Activated T-cell treated with anti-CD3 and anti-CD28 coated beads, Interleukin-2, amount 50 U/mL, for 4 hours (primary cell): ENCODE measurements around the gene MAD2L2. TPM values are rescaled to one million over a fixed set of nuclear protein-coding genes. Genes with fewer than 3 reads are reported as not detected.

Source experiments
- ATAC-seq, 2 donors: fragments of 200-7000 bp; cut with Tn5 transposase; one replicate each; pipeline ENCODE4 v1.10.0; 2021
- DNase-seq: peaks from one replicate; pipeline ENCODE4 v3.0.0-alpha.2; 2020
- H3K27me3 Mint-ChIP-seq: one replicate; pipeline ENCODE4 v1.8.0; 2021; ENCODE audit warnings: low read depth, mixed read lengths
- H3K36me3 Mint-ChIP-seq: one replicate; pipeline ENCODE4 v1.8.0; 2022; ENCODE audit warnings: mixed read lengths; ENCODE audit not compliant: insufficient read depth
- H3K4me1 Mint-ChIP-seq: one replicate; pipeline ENCODE4 v1.8.0; 2021; ENCODE audit warnings: low read depth, mixed read lengths
- H3K4me3 Mint-ChIP-seq: one replicate; pipeline ENCODE4 v1.8.0; 2021; ENCODE audit warnings: mild to moderate bottlenecking, moderate library complexity, mixed read lengths
- H3K9me3 Mint-ChIP-seq: one replicate; pipeline ENCODE4 v1.8.0; 2021; ENCODE audit warnings: mixed read lengths
- total RNA-seq, 3 donors: library from RNA; stranded (reverse); gene quantifications; one replicate each; pipeline ENCODE4 v1.2.1, GENCODE V29; 2021

The MAD2L2 gene
- total RNA-seq, 3 donors from 2014 or later: 60.7 to 67.1 (median 63.0) TPM

GRCh38 chr1:11680270-11681070 lies 478 bp downstream of the MAD2L2 start:
- Mint-ChIP-seq H3K27me3 (no peaks in the 10 kb centered on the region), H3K9me3 (no peaks in the 10 kb centered on the region), H3K36me3 (peaks cover 3% of the 10 kb centered on the region), H3K4me1 (peaks cover 15% of the 10 kb centered on the region), H3K4me3 (peak overlapping the region; percentile 88)
- DNase-seq: no peak
- peak; percentile 20 to 27 for ATAC-seq

- no peak for ATAC-seq
- Mint-ChIP-seq H3K4me3 (peak overlapping the region; percentile 4), H3K36me3 (peaks cover 5% of the 10 kb centered on the region), H3K9me3 (no peaks in the 10 kb centered on the region), H3K4me1 (peaks cover 15% of the 10 kb centered on the region), H3K27me3 (no peaks in the 10 kb centered on the region)
- DNase-seq: no peak
Observed at GRCh38 chr1:11678442-11678841, 2.5 kb downstream of the MAD2L2 start.

GRCh38 chr1:11676386-11677103 lies 4.4 kb downstream of the MAD2L2 start:
- ATAC-seq: no peak
- Mint-ChIP-seq H3K36me3 (peaks cover 5% of the 10 kb centered on the region), H3K9me3 (no peaks in the 10 kb centered on the region), H3K4me3 (no peak overlapping the region), H3K4me1 (peaks cover 11% of the 10 kb centered on the region), H3K27me3 (no peaks in the 10 kb centered on the region)
- DNase-seq: no peak

- no peaks in the 10 kb centered on the region for H3K9me3 Mint-ChIP-seq
- peaks cover 5% of the 10 kb centered on the region for H3K36me3 Mint-ChIP-seq
- H3K4me3 Mint-ChIP-seq: no peak overlapping the region
- no peak for DNase-seq
- peaks cover 11% of the 10 kb centered on the region for H3K4me1 Mint-ChIP-seq
- no peaks in the 10 kb centered on the region for H3K27me3 Mint-ChIP-seq
- no peak for ATAC-seq
Observed at GRCh38 chr1:11675325-11675724, 5.6 kb downstream of the MAD2L2 start.

- Mint-ChIP-seq H3K9me3 (no peaks in the 10 kb centered on the region), H3K36me3 (peaks cover 5% of the 10 kb centered on the region), H3K4me3 (no peak overlapping the region), H3K27me3 (no peaks in the 10 kb centered on the region), H3K4me1 (peaks cover 8% of the 10 kb centered on the region)
- ATAC-seq (no peak), DNase-seq (no peak)
Observed at GRCh38 chr1:11674488-11674887, 6.5 kb downstream of the MAD2L2 start.

- Mint-ChIP-seq H3K27me3 (no peaks in the 10 kb centered on the region), H3K9me3 (no peaks in the 10 kb centered on the region), H3K4me3 (no peak overlapping the region), H3K4me1 (no peaks in the 10 kb centered on the region), H3K36me3 (peaks cover 9% of the 10 kb centered on the region)
- DNase-seq: no peak
- ATAC-seq: no peak
Observed at GRCh38 chr1:11673089-11673769, 7.7 kb downstream of the MAD2L2 start.

GRCh38 chr1:11671544-11672286 lies 9.2 kb downstream of the MAD2L2 start:
- H3K4me3 Mint-ChIP-seq: no peak overlapping the region
- DNase-seq (no peak), ATAC-seq (no peak)
- H3K27me3 Mint-ChIP-seq: no peaks in the 10 kb centered on the region
- H3K36me3 Mint-ChIP-seq: peaks cover 9% of the 10 kb centered on the region
- no peaks in the 10 kb centered on the region for H3K9me3 Mint-ChIP-seq
- no peaks in the 10 kb centered on the region for H3K4me1 Mint-ChIP-seq

GRCh38 chr1:11671205-11671543 lies 9.8 kb downstream of the MAD2L2 start:
- DNase-seq: no peak
- Mint-ChIP-seq H3K27me3 (no peaks in the 10 kb centered on the region), H3K4me1 (no peaks in the 10 kb centered on the region), H3K4me3 (no peak overlapping the region), H3K9me3 (no peaks in the 10 kb centered on the region), H3K36me3 (peaks cover 9% of the 10 kb centered on the region)
- ATAC-seq: no peak

GRCh38 chr1:11670747-11671146 lies 10.2 kb downstream of the MAD2L2 start:
- DNase-seq (no peak), ATAC-seq (no peak)
- H3K36me3 Mint-ChIP-seq: peaks cover 8% of the 10 kb centered on the region
- H3K9me3 Mint-ChIP-seq: no peaks in the 10 kb centered on the region
- no peaks in the 10 kb centered on the region for H3K27me3 Mint-ChIP-seq
- H3K4me1 Mint-ChIP-seq: peaks cover 4% of the 10 kb centered on the region
- H3K4me3 Mint-ChIP-seq: no peak overlapping the region

- no peak for DNase-seq
- H3K27me3 Mint-ChIP-seq: no peaks in the 10 kb centered on the region
- H3K4me1 Mint-ChIP-seq: peaks cover 4% of the 10 kb centered on the region
- no peak overlapping the region for H3K4me3 Mint-ChIP-seq
- peaks cover 4% of the 10 kb centered on the region for H3K36me3 Mint-ChIP-seq
- ATAC-seq: no peak
- H3K9me3 Mint-ChIP-seq: no peaks in the 10 kb centered on the region
Observed at GRCh38 chr1:11668516-11668915, 12.4 kb downstream of the MAD2L2 start.

- DNase-seq: peak; percentile 52
- peaks cover 7% of the 10 kb centered on the region for H3K36me3 Mint-ChIP-seq
- H3K4me3 Mint-ChIP-seq: peak overlapping the region; percentile 82
Observed at GRCh38 chr1:11664336-11665065, 16.4 kb downstream of the MAD2L2 start.

GRCh38 chr1:11661103-11661502 lies 19.8 kb downstream of the MAD2L2 start:
- no peak overlapping the region for H3K4me3 Mint-ChIP-seq
- no peaks in the 10 kb centered on the region for H3K9me3 Mint-ChIP-seq
- DNase-seq: no peak
- no peak for ATAC-seq
- H3K4me1 Mint-ChIP-seq: peaks cover 3% of the 10 kb centered on the region
- peaks cover 3% of the 10 kb centered on the region for H3K36me3 Mint-ChIP-seq
- H3K27me3 Mint-ChIP-seq: no peaks in the 10 kb centered on the region

More at GRCh38 chr1:11664336-11665065, 16.4 kb downstream of the MAD2L2 start:
- peak; percentile 78 to 79 for ATAC-seq
- Mint-ChIP-seq H3K27me3 (no peaks in the 10 kb centered on the region), H3K9me3 (no peaks in the 10 kb centered on the region), H3K4me1 (peaks cover 4% of the 10 kb centered on the region)

- Mint-ChIP-seq H3K4me1 (peaks cover 9% of the 10 kb centered on the region), H3K9me3 (no peaks in the 10 kb centered on the region), H3K36me3 (peaks cover 3% of the 10 kb centered on the region), H3K27me3 (no peaks in the 10 kb centered on the region), H3K4me3 (no peak overlapping the region)
- DNase-seq (no peak), ATAC-seq (no peak)
Observed at GRCh38 chr1:11659748-11660147, 21.2 kb downstream of the MAD2L2 start.
